ENCODE results near the gene IER5. TPM values are rescaled to one million over a fixed set of nuclear protein-coding genes. Genes with fewer than 3 reads are reported as not detected.

The IER5 gene
- total and polyA plus RNA-seq, 2 donors from 2014 or later = 3.9 to 11.0 TPM

- no peak overlapping the region for H3K27ac ChIP-seq (ENCODE audit: low read depth in 2 of 2, low read length in 2 of 2)
- H3K4me1 ChIP-seq (ENCODE audit: control insufficient read depth in 2 of 3, insufficient read depth in 2 of 3, low read depth in 1 of 3, low read length in 3 of 3) = peaks cover 0 to 9% (median 0%) of the 10 kb centered on the region in 3 donors
Measured at GRCh38 chr1:181106479-181106878, 18.0 kb downstream of the IER5 start.

GRCh38 chr1:181107711-181108110 lies 19.2 kb downstream of the IER5 start:
- TF ChIP-seq CTCF (IDR thresholded peaks at IDR 0.05; ENCODE audit: borderline replicate concordance, extremely low read depth, insufficient read depth) = no peak
- H3K4me3 ChIP-seq (ENCODE audit: low read length in 3 of 3) = no peak overlapping the region
- no peaks in the 10 kb centered on the region for H3K27me3 ChIP-seq (ENCODE audit: control insufficient read depth, insufficient read depth, low read length)
- H3K9ac ChIP-seq (ENCODE audit: low read length in 3 of 3) = no peak overlapping the region
- DNase-seq (no peak), FAIRE-seq (no peak)
- H3K4me1 ChIP-seq (ENCODE audit: control insufficient read depth in 2 of 3, insufficient read depth in 2 of 3, low read depth in 1 of 3, low read length in 3 of 3) = peaks cover 0 to 9% (median under 1%) of the 10 kb centered on the region in 3 donors
- H3K9me3 ChIP-seq (ENCODE audit: control insufficient read depth in 2 of 3, insufficient read depth in 1 of 3, low read length in 3 of 3) = no peaks in the 10 kb centered on the region
- H3K36me3 ChIP-seq (ENCODE audit: control insufficient read depth in 2 of 3, insufficient read depth in 3 of 3, low read length in 3 of 3) = no peaks in the 10 kb centered on the region
- intact Hi-C loops (cut with DNase I) = no loop called here
- no peak overlapping the region for H3K27ac ChIP-seq (ENCODE audit: low read depth in 2 of 2, low read length in 2 of 2)

More at GRCh38 chr1:181106479-181106878, 18.0 kb downstream of the IER5 start:
- no peak for FAIRE-seq
- Histone ChIP-seq H3K36me3 (ENCODE audit: control insufficient read depth in 2 of 3, insufficient read depth in 3 of 3, low read length in 3 of 3) (no peaks in the 10 kb centered on the region), H3K9ac (ENCODE audit: low read length in 3 of 3) (no peak overlapping the region), H3K27me3 (ENCODE audit: control insufficient read depth, insufficient read depth, low read length) (no peaks in the 10 kb centered on the region), H3K9me3 (ENCODE audit: control insufficient read depth in 2 of 3, insufficient read depth in 1 of 3, low read length in 3 of 3) (no peaks in the 10 kb centered on the region), H3K4me3 (ENCODE audit: low read length in 3 of 3) (no peak overlapping the region)
- no peak for TF ChIP-seq CTCF (IDR thresholded peaks at IDR 0.05; ENCODE audit: borderline replicate concordance, extremely low read depth, insufficient read depth)
- intact Hi-C loops (cut with DNase I) = no loop called here
- no peak for DNase-seq

- Histone ChIP-seq H3K27me3 (ENCODE audit: control insufficient read depth, insufficient read depth, low read length) (no peaks in the 10 kb centered on the region), H3K4me1 (ENCODE audit: control insufficient read depth in 2 of 3, insufficient read depth in 2 of 3, low read depth in 1 of 3, low read length in 3 of 3) (peaks cover 0 to 9% (median 4%) of the 10 kb centered on the region in 3 donors), H3K27ac (ENCODE audit: low read depth in 2 of 2, low read length in 2 of 2) (no peak overlapping the region), H3K36me3 (ENCODE audit: control insufficient read depth in 2 of 3, insufficient read depth in 3 of 3, low read length in 3 of 3) (no peaks in the 10 kb centered on the region), H3K9ac (ENCODE audit: low read length in 3 of 3) (no peak overlapping the region), H3K9me3 (ENCODE audit: control insufficient read depth in 2 of 3, insufficient read depth in 1 of 3, low read length in 3 of 3) (no peaks in the 10 kb centered on the region), H3K4me3 (ENCODE audit: low read length in 3 of 3) (no peak overlapping the region)
- DNase-seq = no peak
- intact Hi-C loops (cut with DNase I) = no loop called here
- no peak for FAIRE-seq
- TF ChIP-seq CTCF (IDR thresholded peaks at IDR 0.05; ENCODE audit: borderline replicate concordance, extremely low read depth, insufficient read depth) = no peak
Measured at GRCh38 chr1:181108304-181108867, 19.9 kb downstream of the IER5 start.

- Histone ChIP-seq H3K9me3 (ENCODE audit: control insufficient read depth in 2 of 3, insufficient read depth in 1 of 3, low read length in 3 of 3) (no peaks in the 10 kb centered on the region), H3K4me3 (ENCODE audit: low read length in 3 of 3) (no peak overlapping the region), H3K27ac (ENCODE audit: low read depth in 2 of 2, low read length in 2 of 2) (no peak overlapping the region), H3K4me1 (ENCODE audit: control insufficient read depth in 2 of 3, insufficient read depth in 2 of 3, low read depth in 1 of 3, low read length in 3 of 3) (peaks cover 0 to 6% (median 4%) of the 10 kb centered on the region in 3 donors), H3K36me3 (ENCODE audit: control insufficient read depth in 2 of 3, insufficient read depth in 3 of 3, low read length in 3 of 3) (no peaks in the 10 kb centered on the region), H3K27me3 (ENCODE audit: control insufficient read depth, insufficient read depth, low read length) (no peaks in the 10 kb centered on the region), H3K9ac (ENCODE audit: low read length in 3 of 3) (no peak overlapping the region)
- intact Hi-C loops (cut with DNase I) = no loop called here
- FAIRE-seq (no peak), DNase-seq (no peak)
- TF ChIP-seq CTCF (IDR thresholded peaks at IDR 0.05; ENCODE audit: borderline replicate concordance, extremely low read depth, insufficient read depth) = no peak
Measured at GRCh38 chr1:181110013-181110412, 21.5 kb downstream of the IER5 start.

Measured in kidney (tissue), 14 donors.